Fibroblast of lung (primary cell): ENCODE measurements around the gene FGF14. TPM values are rescaled to one million over a fixed set of nuclear protein-coding genes. Genes with fewer than 3 reads are reported as not detected.

Experiments
- DNase-seq, 2 donors: peaks; one replicate each; pipeline versions ENCODE4 v3.0.0 to v3.0.0-alpha.2; 2010; ENCODE audit warnings: low read depth in 2 of 2
- H2AFZ ChIP-seq: 2 replicates; pipeline ENCODE4 v1.5.1; 2012; ENCODE audit warnings: low read length, control low read depth, inconsistent platforms
- H3K27ac ChIP-seq: 2 replicates; pipeline ENCODE4 v1.5.1; 2011; ENCODE audit warnings: low read length, control low read depth; ENCODE audit not compliant: insufficient read depth
- H3K27me3 ChIP-seq: 2 replicates; pipeline ENCODE4 v1.5.1; 2011; ENCODE audit warnings: mild to moderate bottlenecking, low read length; ENCODE audit not compliant: control insufficient read depth, insufficient read depth
- H3K36me3 ChIP-seq: 2 replicates; pipeline ENCODE4 v1.5.1; 2011; ENCODE audit warnings: low read length; ENCODE audit not compliant: control insufficient read depth, insufficient read depth
- H3K4me1 ChIP-seq: 2 replicates; pipeline ENCODE4 v1.5.1; 2011; ENCODE audit warnings: low read length; ENCODE audit not compliant: control insufficient read depth, insufficient read depth; ENCODE audit errors: extremely low read depth
- H3K4me2 ChIP-seq: 2 replicates; pipeline ENCODE4 v1.5.1; 2011; ENCODE audit warnings: low read length, control low read depth; ENCODE audit not compliant: insufficient read depth; ENCODE audit errors: extremely low read depth
- H3K4me3 ChIP-seq, 4 experiments: fragments of 200-600 bp in 1 of 4; sonication (generic) in 1 of 4; replicated peaks in 1 of 4; 2 replicates each; pipeline ENCODE4 v1.5.1; 2011 to 2016; ENCODE audit warnings: low read length in 4 of 4, low read depth in 3 of 4, mild to moderate bottlenecking in 3 of 4, control low read depth in 2 of 4, inconsistent platforms in 1 of 4, mixed read lengths in 1 of 4; ENCODE audit not compliant: insufficient read depth in 1 of 4; ENCODE audit errors: control extremely low read depth in 1 of 4
- H3K79me2 ChIP-seq: 2 replicates; pipeline ENCODE4 v1.5.1; 2012; ENCODE audit warnings: mild to moderate bottlenecking, low read length, inconsistent platforms; ENCODE audit not compliant: control insufficient read depth, insufficient read depth
- H3K9ac ChIP-seq: 2 replicates; pipeline ENCODE4 v1.5.1; 2011; ENCODE audit warnings: mild to moderate bottlenecking, low read length, control low read depth; ENCODE audit not compliant: insufficient read depth
- H3K9me3 ChIP-seq: 2 replicates; pipeline ENCODE4 v1.5.1; 2012; ENCODE audit warnings: low read depth, low read length; ENCODE audit not compliant: control insufficient read depth, insufficient read depth
- H4K20me1 ChIP-seq: 2 replicates; pipeline ENCODE4 v1.5.1; 2011; ENCODE audit warnings: low read length; ENCODE audit not compliant: control insufficient read depth, insufficient read depth; ENCODE audit errors: extremely low read depth
- EZH2 ChIP-seq: IDR thresholded peaks from 2 replicates; pipeline ENCODE4 v1.5.1; 2012; ENCODE audit warnings: low read length, control low read depth, mild to moderate bottlenecking; ENCODE audit errors: missing control alignments
- polyA plus RNA-seq, 2 donors: library from polyadenylated mRNA; depleted of rRNA in 1 of 2; stranded (reverse) in 1 of 2; unstranded in 1 of 2; fragments of >200 nt; gene quantifications; 2 replicates each; pipeline ENCODE4 v1.2.1, GENCODE V29; 2011 to 2012; ENCODE audit warnings: missing spikeins in 1 of 2
- total RNA-seq: library from RNA; depleted of rRNA; stranded (reverse); fragments of >200 nt; gene quantifications from 2 replicates; pipeline ENCODE4 v1.2.1, GENCODE V29; 2014
- TF ChIP-seq, protein P1 (sequence below), 2 donors: IDR thresholded peaks in 1 of 2; conservative IDR thresholded peaks in 1 of 2; 1 replicate in 1 of 2; 2 replicates in 1 of 2; pipeline ENCODE4 v1.5.1; 2011 to 2012; ENCODE audit warnings: low read length in 2 of 2, control low read depth in 1 of 2, inconsistent platforms in 1 of 2, low read depth in 1 of 2, mild to moderate bottlenecking in 1 of 2

Gene FGF14
- total and polyA plus RNA-seq, 2 donors (not counting 1 experiment from before 2014, with no cell fraction given): 0.94 to 7.8 TPM

GRCh38 chr13:102191951-102192502, 209.8 kb downstream of the FGF14 start:
- H3K9me3 ChIP-seq: no peaks in the 10 kb centered on the region
- no peak for TF ChIP-seq EZH2
- TF ChIP-seq, protein P1, sequence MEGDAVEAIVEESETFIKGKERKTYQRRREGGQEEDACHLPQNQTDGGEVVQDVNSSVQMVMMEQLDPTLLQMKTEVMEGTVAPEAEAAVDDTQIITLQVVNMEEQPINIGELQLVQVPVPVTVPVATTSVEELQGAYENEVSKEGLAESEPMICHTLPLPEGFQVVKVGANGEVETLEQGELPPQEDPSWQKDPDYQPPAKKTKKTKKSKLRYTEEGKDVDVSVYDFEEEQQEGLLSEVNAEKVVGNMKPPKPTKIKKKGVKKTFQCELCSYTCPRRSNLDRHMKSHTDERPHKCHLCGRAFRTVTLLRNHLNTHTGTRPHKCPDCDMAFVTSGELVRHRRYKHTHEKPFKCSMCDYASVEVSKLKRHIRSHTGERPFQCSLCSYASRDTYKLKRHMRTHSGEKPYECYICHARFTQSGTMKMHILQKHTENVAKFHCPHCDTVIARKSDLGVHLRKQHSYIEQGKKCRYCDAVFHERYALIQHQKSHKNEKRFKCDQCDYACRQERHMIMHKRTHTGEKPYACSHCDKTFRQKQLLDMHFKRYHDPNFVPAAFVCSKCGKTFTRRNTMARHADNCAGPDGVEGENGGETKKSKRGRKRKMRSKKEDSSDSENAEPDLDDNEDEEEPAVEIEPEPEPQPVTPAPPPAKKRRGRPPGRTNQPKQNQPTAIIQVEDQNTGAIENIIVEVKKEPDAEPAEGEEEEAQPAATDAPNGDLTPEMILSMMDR (conservative IDR thresholded peaks at IDR 0.05 in 1 of 2, IDR thresholded peaks at IDR 0.05 in 1 of 2; ENCODE audit: low read depth in 1 of 2, low read length in 2 of 2): no peak
- H2AFZ ChIP-seq: no peak overlapping the region
- no peaks in the 10 kb centered on the region for H3K27me3 ChIP-seq
- H3K4me3 ChIP-seq: no peak overlapping the region
- no peak overlapping the region for H3K9ac ChIP-seq
- H3K4me2 ChIP-seq: peak overlapping the region; percentile 16
- no peak overlapping the region for H3K27ac ChIP-seq
- peak; percentile 91 to 92 for DNase-seq
- H3K36me3 ChIP-seq: no peaks in the 10 kb centered on the region
- H3K79me2 ChIP-seq: no peaks in the 10 kb centered on the region
- peaks cover 9% of the 10 kb centered on the region for H3K4me1 ChIP-seq
- no peaks in the 10 kb centered on the region for H4K20me1 ChIP-seq

GRCh38 chr13:102190930-102191329, 210.9 kb downstream of the FGF14 start:
- Histone ChIP-seq H4K20me1 (no peaks in the 10 kb centered on the region), H3K9me3 (no peaks in the 10 kb centered on the region), H2AFZ (no peak overlapping the region), H3K27ac (no peak overlapping the region), H3K79me2 (no peaks in the 10 kb centered on the region), H3K36me3 (no peaks in the 10 kb centered on the region), H3K4me2 (no peak overlapping the region), H3K27me3 (no peaks in the 10 kb centered on the region), H3K4me1 (peaks cover 9% of the 10 kb centered on the region), H3K9ac (no peak overlapping the region), H3K4me3 (no peak overlapping the region)
- DNase-seq: no peak
- TF ChIP-seq, protein P1 (conservative IDR thresholded peaks at IDR 0.05 in 1 of 2, IDR thresholded peaks at IDR 0.05 in 1 of 2; ENCODE audit: low read depth in 1 of 2, low read length in 2 of 2): no peak
- TF ChIP-seq EZH2: no peak

GRCh38 chr13:102187313-102187712, 214.5 kb downstream of the FGF14 start:
- Histone ChIP-seq H3K79me2 (no peaks in the 10 kb centered on the region), H3K27ac (no peak overlapping the region), H3K36me3 (no peaks in the 10 kb centered on the region), H3K4me3 (no peak overlapping the region), H3K4me2 (no peak overlapping the region), H3K9ac (no peak overlapping the region), H3K9me3 (no peaks in the 10 kb centered on the region), H2AFZ (no peak overlapping the region), H4K20me1 (no peaks in the 10 kb centered on the region), H3K27me3 (no peaks in the 10 kb centered on the region), H3K4me1 (peaks cover 9% of the 10 kb centered on the region)
- TF ChIP-seq, protein P1 (conservative IDR thresholded peaks at IDR 0.05 in 1 of 2, IDR thresholded peaks at IDR 0.05 in 1 of 2; ENCODE audit: low read depth in 1 of 2, low read length in 2 of 2): no peak
- no peak for TF ChIP-seq EZH2
- no peak for DNase-seq
